ENCODE data around the gene CLDN14.

- TF ChIP-seq CTCF (IDR thresholded peaks at IDR 0.05) (no peak), POLR2AphosphoS5 (IDR thresholded peaks at IDR 0.05) (no peak), POLR2A (IDR thresholded peaks at IDR 0.05) (no peak)
Measured at GRCh38 chr21:36441715-36442114, 38.2 kb downstream of the CLDN14 start.

Data from prostate gland (tissue), 2 donors.